Osteocyte (in vitro differentiated cells): ENCODE measurements around the gene SLX4IP. TPM values are rescaled to one million over a fixed set of nuclear protein-coding genes. Genes with fewer than 3 reads are reported as not detected.

Experiments used
- DNase-seq: peaks from one replicate; pipeline ENCODE4 v3.0.0; 2021; ENCODE audit warnings: mixed read lengths; ENCODE audit not compliant: unreplicated experiment; ENCODE audit errors: extremely low spot score
- H3K27ac Mint-ChIP-seq: one replicate; pipeline ENCODE4 v1.8.0; 2021; ENCODE audit warnings: mild to moderate bottlenecking, mixed read lengths; ENCODE audit not compliant: unreplicated experiment
- H3K27me3 Mint-ChIP-seq: one replicate; pipeline ENCODE4 v1.8.0; 2021; ENCODE audit warnings: mixed read lengths; ENCODE audit not compliant: unreplicated experiment
- H3K36me3 Mint-ChIP-seq: one replicate; pipeline ENCODE4 v1.8.0; 2021; ENCODE audit warnings: mixed read lengths; ENCODE audit not compliant: unreplicated experiment
- H3K4me1 Mint-ChIP-seq: one replicate; pipeline ENCODE4 v1.8.0; 2021; ENCODE audit warnings: mixed read lengths; ENCODE audit not compliant: unreplicated experiment
- H3K4me3 Mint-ChIP-seq: one replicate; pipeline ENCODE4 v1.8.0; 2021; ENCODE audit warnings: mild to moderate bottlenecking, moderate library complexity, mixed read lengths; ENCODE audit not compliant: unreplicated experiment
- H3K9me3 Mint-ChIP-seq: one replicate; pipeline ENCODE4 v1.8.0; 2021; ENCODE audit warnings: mixed read lengths; ENCODE audit not compliant: unreplicated experiment
- CTCF ChIP-seq: fragments of 200-600 bp; sonication (generic); IDR thresholded peaks from 2 replicates; pipeline ENCODE4 v1.5.0; 2021; ENCODE audit warnings: antibody characterized with exemption, mild to moderate bottlenecking, moderate library complexity
- total RNA-seq: library from RNA; stranded (reverse); gene quantifications from 2 replicates; pipeline ENCODE4 v1.2.1, GENCODE V29; 2021

Gene SLX4IP
- total RNA-seq, 1 donor from 2014 or later: 5.4 TPM

GRCh38 chr20:10495173-10495572 lies 60.1 kb downstream of the SLX4IP start:
- Mint-ChIP-seq H3K27ac (no peak overlapping the region), H3K27me3 (no peaks in the 10 kb centered on the region)

GRCh38 chr20:10496465-10496864 lies 61.4 kb downstream of the SLX4IP start:
- Mint-ChIP-seq H3K27ac (no peak overlapping the region), H3K4me1 (peaks cover 5% of the 10 kb centered on the region), H3K9me3 (no peaks in the 10 kb centered on the region), H3K27me3 (no peaks in the 10 kb centered on the region), H3K36me3 (no peaks in the 10 kb centered on the region), H3K4me3 (no peak overlapping the region)
- no peak for TF ChIP-seq CTCF
- DNase-seq: no peak

More at GRCh38 chr20:10495173-10495572, 60.1 kb downstream of the SLX4IP start:
- DNase-seq: no peak
- TF ChIP-seq CTCF: no peak
- Mint-ChIP-seq H3K4me3 (no peak overlapping the region), H3K36me3 (no peaks in the 10 kb centered on the region), H3K4me1 (peaks cover 6% of the 10 kb centered on the region), H3K9me3 (no peaks in the 10 kb centered on the region)

DNA sequence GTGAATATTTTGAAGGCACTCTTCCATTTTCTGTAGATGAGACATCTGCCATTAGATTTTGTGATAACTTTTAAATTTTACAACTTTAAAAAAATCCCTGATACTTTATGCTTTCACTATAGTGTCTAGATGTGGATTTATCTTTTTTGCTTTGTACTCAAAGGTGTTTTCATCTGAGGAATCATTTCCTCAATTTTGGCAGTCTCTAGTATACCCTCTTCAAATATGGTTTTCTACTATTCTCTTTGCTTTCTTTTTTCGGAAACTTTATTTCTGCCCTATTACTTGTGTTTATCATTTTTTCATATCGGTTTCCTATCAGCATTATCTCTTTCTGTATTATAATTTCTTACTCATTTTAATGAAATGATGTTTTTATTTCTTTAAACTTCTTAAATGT lies 62.2 kb downstream of the SLX4IP start:
- no peaks in the 10 kb centered on the region for H3K9me3 Mint-ChIP-seq
- no peak for TF ChIP-seq CTCF
- H3K4me1 Mint-ChIP-seq: peaks cover 7% of the 10 kb centered on the region
- H3K4me3 Mint-ChIP-seq: no peak overlapping the region
- H3K27me3 Mint-ChIP-seq: no peaks in the 10 kb centered on the region
- no peak overlapping the region for H3K27ac Mint-ChIP-seq
- H3K36me3 Mint-ChIP-seq: no peaks in the 10 kb centered on the region
- no peak for DNase-seq

- peaks cover 7% of the 10 kb centered on the region for H3K4me1 Mint-ChIP-seq
- no peak overlapping the region for H3K27ac Mint-ChIP-seq
- no peak overlapping the region for H3K4me3 Mint-ChIP-seq
- TF ChIP-seq CTCF: no peak
- no peaks in the 10 kb centered on the region for H3K9me3 Mint-ChIP-seq
- no peaks in the 10 kb centered on the region for H3K27me3 Mint-ChIP-seq
- H3K36me3 Mint-ChIP-seq: no peaks in the 10 kb centered on the region
- DNase-seq: no peak
These were observed 62.7 kb downstream of the SLX4IP start for GRCh38 chr20:10497791-10498190.

DNA sequence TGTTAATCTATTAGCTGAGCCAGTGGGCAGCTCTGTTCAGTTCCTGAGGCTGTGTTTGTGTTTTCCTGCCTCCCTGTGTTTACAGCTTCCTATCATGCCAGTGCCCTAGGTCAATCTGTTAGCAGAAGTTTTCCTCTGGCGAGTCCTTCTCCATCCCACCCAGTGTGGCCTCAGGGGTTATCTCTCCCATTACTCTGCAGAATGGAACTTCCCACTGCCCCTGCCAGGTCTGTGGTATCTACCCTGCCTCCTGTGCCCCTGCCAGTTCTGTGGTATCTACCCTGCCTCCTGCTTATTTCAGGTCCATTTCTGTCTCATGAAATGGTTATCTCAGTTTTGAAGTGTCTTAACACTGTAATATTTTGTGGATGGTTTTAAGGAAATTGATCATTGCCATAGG lies 63.1 kb downstream of the SLX4IP start:
- H3K9me3 Mint-ChIP-seq: no peaks in the 10 kb centered on the region
- DNase-seq: no peak
- peaks cover 7% of the 10 kb centered on the region for H3K4me1 Mint-ChIP-seq
- H3K36me3 Mint-ChIP-seq: no peaks in the 10 kb centered on the region
- H3K27me3 Mint-ChIP-seq: no peaks in the 10 kb centered on the region
- H3K4me3 Mint-ChIP-seq: no peak overlapping the region
- no peak overlapping the region for H3K27ac Mint-ChIP-seq
- no peak for TF ChIP-seq CTCF
